B cell (primary cell): ENCODE data around the gene GRIN3A. TPM values are rescaled to one million over a fixed set of nuclear protein-coding genes. Genes with fewer than 3 reads are reported as not detected.

ENCODE experiments used
- ATAC-seq: fragments of 200-7000 bp; cut with Tn5 transposase; one replicate; pipeline ENCODE4 v1.10.0; 2021; ENCODE audit warnings: low read depth, mild to moderate bottlenecking, moderate number of reproducible peaks, moderate library complexity
- CTCF ChIA-PET: fragments of 350-600 bp; sonication (Branson Sonifier 250); formaldehyde crosslinking; loops from one replicate; lab custom pipeline; 2021; ENCODE audit warnings: antibody characterized with exemption, inconsistent platforms; lab: Charles Lee
- POLR2A ChIA-PET: fragments of 350-600 bp; sonication (Branson Sonifier 250); formaldehyde crosslinking; loops from one replicate; lab custom pipeline; 2021; ENCODE audit warnings: antibody characterized with exemption; lab: Charles Lee
- DNase-seq: peaks from one replicate; pipeline ENCODE4 v3.0.0; 2013
- H2AFZ ChIP-seq: 2 replicates; pipeline ENCODE4 v1.6.1; 2012; ENCODE audit warnings: mild to moderate bottlenecking, low read depth, low read length; ENCODE audit not compliant: insufficient read depth, poor library complexity, severe bottlenecking
- H3K27ac ChIP-seq, 2 donors: 1 replicate in 1 of 2; 2 replicates in 1 of 2; pipeline ENCODE4 v1.5.1; 2012 to 2013; ENCODE audit warnings: low read length in 2 of 2, mild to moderate bottlenecking in 2 of 2, moderate library complexity in 1 of 2
- H3K27me3 ChIP-seq, 4 experiments: fragments of 200-600 bp in 1 of 4; sonication (generic) in 1 of 4; replicated peaks in 1 of 4; 1 replicate in 2 of 4; 2 replicates in 2 of 4; pipeline versions ENCODE4 v1.6.1 to v1.7.0; 2013 to 2016; ENCODE audit warnings: low read length in 3 of 4, mild to moderate bottlenecking in 2 of 4, mixed read lengths in 1 of 4, moderate library complexity in 1 of 4; ENCODE audit not compliant: insufficient read depth in 4 of 4, control insufficient read depth in 3 of 4; ENCODE audit errors: control extremely low read depth in 1 of 4
- H3K36me3 ChIP-seq, 2 experiments: replicated peaks in 1 of 2; 1 replicate in 1 of 2; 2 replicates in 1 of 2; pipeline versions ENCODE4 v1.6.1 to v1.7.1; 2013; ENCODE audit warnings: low read length in 1 of 2; ENCODE audit not compliant: insufficient read depth in 2 of 2, control insufficient read depth in 1 of 2; ENCODE audit errors: control extremely low read depth in 1 of 2, extremely low read depth in 1 of 2
- H3K4me1 ChIP-seq, 2 donors: fragments of 200-600 bp in 1 of 2; sonication (generic) in 1 of 2; 1 replicate in 1 of 2; 2 replicates in 1 of 2; pipeline versions ENCODE4 v1.5.1 to v1.6.1; 2013 to 2017; ENCODE audit warnings: low read length in 2 of 2; ENCODE audit not compliant: control insufficient read depth in 2 of 2, insufficient read depth in 2 of 2
- H3K4me2 ChIP-seq: replicated peaks from 2 replicates; pipeline ENCODE3; 2012; ENCODE audit warnings: mild to moderate bottlenecking, low read depth, low read length; ENCODE audit not compliant: poor library complexity, severe bottlenecking
- H3K4me3 ChIP-seq, 5 experiments: fragments of 200-600 bp in 1 of 5; sonication (generic) in 1 of 5; 1 replicate in 3 of 5; 2 replicates in 2 of 5; pipeline versions ENCODE4 v1.5.1 to v1.7.0; 2011 to 2016; ENCODE audit warnings: low read length in 4 of 5, mild to moderate bottlenecking in 4 of 5, low read depth in 2 of 5, control low read depth in 1 of 5, moderate library complexity in 1 of 5; ENCODE audit not compliant: insufficient read depth in 1 of 5; ENCODE audit errors: control extremely low read depth in 1 of 5, extremely low read depth in 1 of 5
- H3K79me2 ChIP-seq: fragments of 200-600 bp; sonication (generic); one replicate; pipeline ENCODE4 v1.6.0; 2016; ENCODE audit warnings: low read length; ENCODE audit not compliant: control insufficient read depth, insufficient read depth
- H3K9ac ChIP-seq: fragments of 200-600 bp; sonication (generic); 2 replicates; pipeline ENCODE4 v1.6.1; 2017; ENCODE audit warnings: mild to moderate bottlenecking, low read length, moderate library complexity
- H3K9me3 ChIP-seq, 3 donors: one replicate each; pipeline versions ENCODE4 v1.6.1 to v1.7.1; 2013; ENCODE audit warnings: low read length in 2 of 3; ENCODE audit not compliant: control insufficient read depth in 2 of 3, insufficient read depth in 1 of 3; ENCODE audit errors: control extremely low read depth in 1 of 3
- H4K20me1 ChIP-seq: 2 replicates; pipeline ENCODE4 v1.6.0; 2012; ENCODE audit warnings: mild to moderate bottlenecking, low read length; ENCODE audit not compliant: insufficient read depth, control insufficient read depth, poor library complexity, severe bottlenecking
- H3K27ac Mint-ChIP-seq: one replicate; pipeline ENCODE4 v1.8.0; 2021; ENCODE audit warnings: mixed read lengths
- H3K27me3 Mint-ChIP-seq: one replicate; pipeline ENCODE4 v1.8.0; 2021; ENCODE audit warnings: mixed read lengths
- H3K4me1 Mint-ChIP-seq: one replicate; pipeline ENCODE4 v1.8.0; 2021; ENCODE audit warnings: mixed read lengths
- H3K4me3 Mint-ChIP-seq: one replicate; pipeline ENCODE4 v1.8.0; 2021; ENCODE audit warnings: mixed read lengths
- H3K9me3 Mint-ChIP-seq: one replicate; pipeline ENCODE4 v1.8.0; 2022; ENCODE audit warnings: mixed read lengths; ENCODE audit not compliant: insufficient read depth
- CTCF ChIP-seq: fragments of 200-600 bp; IDR thresholded peaks from one replicate; pipeline ENCODE4 v1.8.0; 2022; ENCODE audit warnings: antibody characterized with exemption, mild to moderate bottlenecking
- EZH2 ChIP-seq: IDR thresholded peaks from 2 replicates; pipeline ENCODE4 v1.6.1; 2012; ENCODE audit warnings: borderline replicate concordance, low read depth, mild to moderate bottlenecking, moderate library complexity, low read length; ENCODE audit not compliant: insufficient read depth, poor library complexity, severe bottlenecking
- WGBS: methylation state at CpG from one replicate; pipeline ENCODE4 v1.1.5; 2013; ENCODE audit warnings: missing lambda C conversion rate; ENCODE audit not compliant: insufficient coverage; 5-methylcytosine and 5-hydroxymethylcytosine counted together
- intact Hi-C: fragments of 100-400 bp; cut with micrococcal nuclease; formaldehyde crosslinking; loops from one replicate; pipeline ENCODE4 v1.10.0; 2022
- polyA plus RNA-seq: library from polyadenylated mRNA; depleted of rRNA; stranded (reverse); fragments of >200 nt; gene quantifications from 2 replicates; pipeline ENCODE4 v1.2.3, GENCODE V29; 2012
- total RNA-seq, 2 donors: library from RNA; stranded (reverse); fragments of 120-200 nt in 1 of 2; gene quantifications; 1 replicate in 1 of 2; 2 replicates in 1 of 2; pipeline versions ENCODE4 v1.2.3 to v1.2.4, GENCODE V29; 2013 to 2022

The GRIN3A gene
- total and polyA plus RNA-seq, 2 donors (not counting 1 experiment from before 2014, with no cell fraction given), result not detected

- intact Hi-C loops, result no loop called here
- Histone ChIP-seq H3K9me3 (no peaks in the 10 kb centered on the region), H3K27ac (no peak overlapping the region), H3K4me3 (no peak overlapping the region), H3K79me2 (no peaks in the 10 kb centered on the region), H3K27me3 (peaks cover 0 to 10% (median 5%) of the 10 kb centered on the region in 4 experiments), H3K4me1 (peaks cover 8% of the 10 kb centered on the region in 2 donors), H4K20me1 (no peaks in the 10 kb centered on the region), H3K9ac (no peak overlapping the region), H3K4me2 (no peak overlapping the region), H2AFZ (no peak overlapping the region), H3K36me3 (no peaks in the 10 kb centered on the region)
- no peak for TF ChIP-seq CTCF
- TF ChIP-seq EZH2, result no peak
- H3K27me3 Mint-ChIP-seq, result peaks cover 34% of the 10 kb centered on the region
- peaks cover 6% of the 10 kb centered on the region for H3K4me1 Mint-ChIP-seq
- POLR2A ChIA-PET, result no interaction called here
- no peak overlapping the region for H3K27ac Mint-ChIP-seq
- no peak for ATAC-seq
- CTCF ChIA-PET, result no interaction called here
- no peaks in the 10 kb centered on the region for H3K9me3 Mint-ChIP-seq
- no peak overlapping the region for H3K4me3 Mint-ChIP-seq
- DNase-seq, result no peak
Observed at GRCh38 chr9:101706261-101706798, 32.1 kb downstream of the GRIN3A start.

GRCh38 chr9:101705135-101705661 is 33.2 kb downstream of the GRIN3A start:
- peak overlapping the region; percentile 74 for H2AFZ ChIP-seq
- CTCF ChIA-PET, result no interaction called here
- intact Hi-C loops, result no loop called here

More at GRCh38 chr9:101705135-101705661, 33.2 kb downstream of the GRIN3A start:
- Mint-ChIP-seq H3K4me1 (peaks cover 6% of the 10 kb centered on the region), H3K9me3 (no peaks in the 10 kb centered on the region), H3K27ac (no peak overlapping the region), H3K4me3 (peak overlapping the region; percentile 68), H3K27me3 (peaks cover 29% of the 10 kb centered on the region)
- Histone ChIP-seq H3K36me3 (no peaks in the 10 kb centered on the region), H3K9ac (peak overlapping the region; percentile 30), H3K4me2 (peak overlapping the region; percentile 59), H3K4me3 (peak overlapping the region in 3 of 5 experiments; percentile 10 to 38 (median 25)), H3K27ac (no peak overlapping the region), H3K9me3 (no peaks in the 10 kb centered on the region), H3K4me1 (peaks cover 8% of the 10 kb centered on the region in 2 donors), H3K27me3 (peaks cover 0 to 10% (median 5%) of the 10 kb centered on the region in 4 experiments), H3K79me2 (no peaks in the 10 kb centered on the region), H4K20me1 (no peaks in the 10 kb centered on the region)
- 6% methylated on average over 12 of the region's 21 CpGs for WGBS
- DNase-seq, result peak; percentile 23
- TF ChIP-seq EZH2 (no peak), CTCF (no peak)
- POLR2A ChIA-PET, result no interaction called here
- peak; percentile 43 for ATAC-seq
